HUES64 (cell line): ENCODE measurements around the gene CREG2.
"Not testable (repeated sequence)": the region's sequence is repeated elsewhere in the genome, so short reads cannot be mapped to it uniquely, and the experiment has no call there.

ENCODE experiments used
- H3K27ac ChIP-seq: 2 replicates; pipeline ENCODE4 v1.7.0; 2013; ENCODE audit warnings: low read depth, low read length, inconsistent platforms
- H3K27me3 ChIP-seq: 2 replicates; pipeline ENCODE4 v1.6.1; 2013; ENCODE audit warnings: mild to moderate bottlenecking, low read length; ENCODE audit not compliant: insufficient read depth
- H3K36me3 ChIP-seq: 2 replicates; pipeline ENCODE4 v1.6.1; 2013; ENCODE audit warnings: mild to moderate bottlenecking, low read length; ENCODE audit not compliant: insufficient read depth
- H3K4me1 ChIP-seq: 2 replicates; pipeline ENCODE4 v1.6.1; 2013; ENCODE audit warnings: mild to moderate bottlenecking, low read length, moderate library complexity; ENCODE audit not compliant: insufficient read depth
- H3K4me3 ChIP-seq: 2 replicates; pipeline ENCODE4 v1.5.1; 2013; ENCODE audit warnings: mild to moderate bottlenecking, low read length, moderate library complexity
- H3K9ac ChIP-seq: 2 replicates; pipeline ENCODE4 v1.6.1; 2013; ENCODE audit warnings: mild to moderate bottlenecking, low read depth, low read length
- H3K9me3 ChIP-seq: 2 replicates; pipeline ENCODE4 v1.6.1; 2013; ENCODE audit warnings: low read depth, low read length; ENCODE audit not compliant: insufficient read depth
- WGBS: fragments of 150-250, 120-280 bp; methylation state at CpG from one replicate; pipeline ENCODE4 v1.1.7; 2013; ENCODE audit warnings: missing lambda C conversion rate; 5-methylcytosine and 5-hydroxymethylcytosine counted together

CREG2 gene

DNA sequence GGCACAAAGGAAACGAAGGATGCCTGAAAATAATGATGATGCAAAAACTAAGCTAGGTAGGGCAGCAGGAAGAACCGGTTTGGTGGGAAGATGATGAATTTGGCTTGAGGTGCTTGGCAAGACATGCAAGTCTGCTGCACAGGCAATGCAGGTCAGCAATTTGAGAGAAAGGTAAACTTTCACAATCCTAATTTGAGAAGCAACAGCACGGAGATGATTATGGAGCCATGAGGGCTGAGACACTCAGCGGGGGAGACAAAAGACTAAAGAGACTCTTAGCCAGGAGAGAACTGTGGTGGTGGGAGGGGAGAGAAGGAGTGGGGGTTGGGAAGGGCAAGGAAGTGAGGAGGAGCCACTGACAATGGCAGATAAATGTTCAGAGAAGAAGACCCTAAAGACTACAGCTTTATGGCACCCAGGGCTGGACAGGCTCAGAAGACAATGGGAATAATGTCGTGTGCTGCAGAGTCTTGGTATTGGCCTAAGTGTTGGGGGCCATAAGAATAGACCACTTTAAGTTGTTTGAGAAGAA lies 59.4 kb downstream of the CREG2 start:
- H3K9me3 ChIP-seq = peaks cover 16% of the 10 kb centered on the region; the same call in 1 of the 2 replicates
- H3K27ac ChIP-seq = peak overlapping the region; percentile 43; the same call in 1 of the 2 replicates
- H3K9ac ChIP-seq = peak overlapping the region; percentile 22; the same call in 1 of the 2 replicates
- 65% methylated on average over 5 of the region's 5 CpGs for WGBS
- H3K4me1 ChIP-seq = peaks cover 32% of the 10 kb centered on the region
- no peaks in the 10 kb centered on the region for H3K36me3 ChIP-seq
- H3K4me3 ChIP-seq = no peak overlapping the region
- no peaks in the 10 kb centered on the region for H3K27me3 ChIP-seq

DNA sequence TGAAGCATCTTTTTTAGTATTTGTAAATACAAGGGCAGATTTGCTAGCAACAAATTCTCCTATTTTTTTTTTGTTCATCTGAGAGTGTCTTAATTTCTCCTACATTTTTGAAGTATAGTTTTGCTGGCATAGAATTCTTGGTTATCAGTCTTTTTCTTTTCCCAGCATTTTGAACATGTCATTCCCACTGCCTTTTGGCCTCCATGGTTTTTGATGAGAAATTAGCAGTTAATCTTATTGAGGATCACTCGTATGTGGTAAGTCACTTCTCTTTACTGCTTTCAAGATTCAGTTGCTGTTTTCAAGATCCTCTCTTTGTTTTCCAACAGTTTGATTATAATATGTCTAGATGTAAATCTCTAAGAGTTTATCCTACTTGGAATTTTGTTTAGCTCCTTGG lies 61.9 kb downstream of the CREG2 start:
- no peak overlapping the region for H3K27ac ChIP-seq
- H3K9ac ChIP-seq = no peak overlapping the region
- H3K27me3 ChIP-seq = no peaks in the 10 kb centered on the region
- no peaks in the 10 kb centered on the region for H3K36me3 ChIP-seq
- WGBS = 86% methylated on average over 1 of the region's 1 CpG
- H3K9me3 ChIP-seq = peaks cover 16% of the 10 kb centered on the region; the same call in 1 of the 2 replicates
- H3K4me1 ChIP-seq = peaks cover 26% of the 10 kb centered on the region
- no peak overlapping the region for H3K4me3 ChIP-seq

DNA sequence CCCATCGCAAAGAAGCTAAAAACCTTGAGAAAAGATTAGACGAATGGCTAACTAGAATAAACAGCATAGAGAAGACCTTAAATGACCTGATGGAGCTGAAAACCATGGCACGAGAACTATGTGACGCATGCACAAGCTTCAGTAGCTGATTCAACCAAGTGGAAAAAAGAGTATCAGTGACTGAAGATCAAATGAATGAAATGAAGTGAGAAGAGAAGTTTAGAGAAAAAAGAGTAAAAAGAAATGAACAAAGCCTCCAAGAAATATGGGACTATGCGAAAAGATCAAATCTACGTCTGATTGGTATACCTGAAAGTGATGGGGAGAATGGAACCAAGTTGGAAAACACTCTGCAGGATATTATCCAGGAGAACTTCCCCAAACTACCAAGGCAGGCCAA lies 70.7 kb downstream of the CREG2 start:
- H3K9me3 ChIP-seq, H3K36me3 ChIP-seq, H3K9ac ChIP-seq, H3K4me1 ChIP-seq, H3K27ac ChIP-seq, H3K27me3 ChIP-seq, H3K4me3 ChIP-seq: not testable (repeated sequence)
- 94% methylated on average over 4 of the region's 6 CpGs for WGBS

DNA sequence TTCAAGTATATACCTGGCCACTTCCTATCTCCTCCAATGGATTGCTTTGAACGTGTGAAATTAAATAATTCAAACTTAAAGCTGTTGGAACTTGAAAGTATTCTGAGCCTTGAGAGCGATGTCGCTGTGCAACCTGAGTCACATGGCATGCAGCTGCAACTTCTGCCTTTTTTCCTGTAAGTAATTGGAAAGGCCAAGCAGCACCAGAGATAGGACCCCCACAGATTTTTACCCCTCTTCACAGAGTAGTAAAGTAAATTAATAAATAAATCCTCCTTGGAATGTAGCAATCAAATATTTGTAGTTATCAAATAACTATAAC lies 75.6 kb downstream of the CREG2 start:
- Histone ChIP-seq H3K27ac (no peak overlapping the region), H3K36me3 (no peaks in the 10 kb centered on the region), H3K9ac (no peak overlapping the region), H3K4me3 (no peak overlapping the region), H3K27me3 (peaks cover 11% of the 10 kb centered on the region), H3K4me1 (peaks cover 17% of the 10 kb centered on the region), H3K9me3 (no peaks in the 10 kb centered on the region)
- WGBS = 89% methylated on average over 3 of the region's 3 CpGs

DNA sequence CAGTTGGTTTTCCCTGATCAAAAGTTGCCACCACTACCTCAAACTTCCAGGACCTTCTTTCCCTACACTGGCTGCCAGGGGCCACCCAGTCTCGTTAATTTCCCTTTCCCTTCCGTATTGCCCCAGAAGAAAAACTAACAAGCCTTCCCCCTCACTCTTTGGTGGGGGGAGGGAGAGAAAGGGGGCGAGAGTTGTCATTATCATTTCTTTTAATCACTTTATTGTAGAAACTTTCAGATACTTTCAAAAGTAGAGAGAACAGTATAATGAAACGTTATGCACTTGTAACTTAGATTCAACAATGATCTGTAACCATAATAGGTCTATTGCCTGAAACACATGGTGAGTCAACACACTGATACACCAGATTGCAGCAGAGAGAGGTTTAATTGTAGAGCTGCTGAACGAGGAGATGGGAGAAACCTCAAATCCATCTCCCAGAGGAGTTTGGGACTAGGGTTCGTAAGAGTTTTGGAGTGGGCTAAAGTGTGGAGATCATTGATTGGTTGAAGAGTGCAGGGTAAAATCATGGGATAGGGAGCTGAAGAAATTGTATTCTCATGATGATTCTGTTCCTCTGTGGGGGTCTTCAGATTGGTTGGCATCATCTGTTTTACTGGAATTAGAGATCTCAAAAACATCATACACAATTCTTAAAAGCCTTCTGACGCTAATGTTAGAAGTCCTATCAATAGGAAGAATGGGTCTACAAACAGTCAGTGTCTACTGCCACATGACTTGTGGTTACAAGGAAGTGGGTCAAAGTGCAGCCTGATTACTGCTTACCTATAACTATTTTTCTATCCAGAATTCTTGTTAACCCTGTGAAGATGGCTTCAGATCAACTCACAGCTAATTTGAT lies 76.2 kb downstream of the CREG2 start:
- Histone ChIP-seq H3K27ac (no peak overlapping the region), H3K27me3 (peaks cover 11% of the 10 kb centered on the region), H3K9me3 (no peaks in the 10 kb centered on the region), H3K4me1 (peaks cover 20% of the 10 kb centered on the region), H3K4me3 (no peak overlapping the region), H3K36me3 (no peaks in the 10 kb centered on the region), H3K9ac (no peak overlapping the region)
- 71% methylated on average over 6 of the region's 7 CpGs for WGBS

DNA sequence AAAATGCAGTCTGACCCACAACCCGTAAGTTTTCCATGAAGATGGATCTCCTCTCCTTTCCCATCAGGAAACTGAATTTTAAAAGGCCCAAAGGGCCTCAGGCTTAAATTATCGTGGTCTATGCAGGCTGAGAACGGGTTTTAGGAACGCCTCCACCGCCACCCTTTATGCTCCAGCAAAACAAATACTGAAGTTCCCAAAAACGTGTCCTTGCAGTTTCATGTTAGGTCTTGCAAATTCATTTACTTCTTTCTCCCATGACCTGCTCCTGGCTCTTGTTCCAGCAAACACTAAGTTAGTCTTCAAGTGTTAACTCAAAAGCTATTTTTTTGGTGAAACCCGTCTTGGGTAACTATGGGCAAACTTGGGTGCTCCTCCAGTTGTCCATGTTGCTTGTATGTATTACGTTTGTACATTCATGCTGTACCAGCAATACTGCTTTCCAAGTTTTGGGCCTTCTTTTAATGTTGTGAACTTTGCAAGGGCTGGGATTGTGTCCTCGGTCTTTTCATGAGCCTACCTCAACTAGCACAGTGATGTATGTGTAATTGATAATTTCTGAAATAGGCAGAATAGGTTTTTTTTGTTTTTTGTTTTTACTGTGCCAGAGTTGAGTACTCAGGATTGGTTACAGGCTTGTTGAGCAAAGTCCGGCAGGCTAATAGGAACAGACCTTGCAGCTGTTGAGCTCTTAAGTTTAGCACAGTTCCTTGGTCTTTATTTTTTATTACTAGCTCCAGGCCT lies 77.0 kb downstream of the CREG2 start:
- Histone ChIP-seq H3K9ac (no peak overlapping the region), H3K4me3 (no peak overlapping the region), H3K9me3 (no peaks in the 10 kb centered on the region), H3K27me3 (peaks cover 11% of the 10 kb centered on the region), H3K36me3 (peaks cover 1% of the 10 kb centered on the region; the same call in 1 of the 2 replicates), H3K4me1 (peaks cover 20% of the 10 kb centered on the region), H3K27ac (no peak overlapping the region)
- 84% methylated on average over 10 of the region's 10 CpGs for WGBS

DNA sequence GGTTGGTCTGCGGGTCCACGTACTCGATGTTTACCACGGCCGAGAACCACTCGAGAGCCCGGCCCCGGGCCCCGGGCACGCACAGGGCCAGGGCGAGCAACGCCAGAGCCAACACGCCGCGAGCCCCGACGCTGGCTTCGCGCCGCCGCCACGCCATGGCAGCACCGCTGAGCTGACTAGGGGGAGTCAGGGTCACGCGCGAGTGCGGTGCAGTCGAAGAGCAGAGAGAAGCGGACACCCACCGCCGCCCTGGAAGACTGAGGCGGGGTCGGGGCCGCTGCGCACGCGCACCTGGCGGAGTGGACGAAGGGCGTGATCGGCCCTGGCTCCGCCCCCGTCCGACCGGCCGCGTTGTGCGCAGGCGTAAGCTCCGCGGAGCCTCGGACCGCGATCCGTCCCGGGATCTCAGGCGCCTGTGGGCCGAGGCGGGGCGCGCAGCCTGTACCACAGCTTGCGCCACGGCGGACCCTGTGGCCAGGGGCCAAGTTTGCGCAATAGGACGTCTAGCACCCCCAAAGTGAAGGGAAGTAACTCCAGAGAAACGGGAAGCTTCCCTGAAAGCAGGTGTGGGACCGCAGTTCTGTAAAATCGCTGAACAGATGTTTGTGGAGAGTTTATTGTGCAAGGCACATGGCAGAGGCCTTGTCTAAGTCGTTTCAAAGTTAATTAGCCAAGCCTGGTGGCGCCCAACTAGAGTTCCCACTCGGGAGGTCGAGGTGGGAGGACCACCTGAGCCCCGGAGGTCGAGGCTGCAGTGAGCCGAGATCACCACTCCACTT lies 78.7 kb downstream of the CREG2 start, which contains the start of gene RNF149:
TSS of gene RNF149 (minus strand) at position 270 of the 779 bp plus-strand sequence. CDS start at position 157, 113 bp downstream.
- Histone ChIP-seq H3K36me3 (peaks cover 4% of the 10 kb centered on the region; the same call in 1 of the 2 replicates), H3K27me3 (peaks cover 11% of the 10 kb centered on the region), H3K9ac (peak within 1 kb of the TSS; percentile 69), H3K27ac (no peak within 1 kb of the TSS; the same call in 1 of the 2 replicates), H3K4me3 (peak within 1 kb of the TSS; percentile 79), H3K4me1 (peaks cover 22% of the 10 kb centered on the region), H3K9me3 (no peaks in the 10 kb centered on the region)
- 9% methylated on average over 76 of the region's 76 CpGs for WGBS

DNA sequence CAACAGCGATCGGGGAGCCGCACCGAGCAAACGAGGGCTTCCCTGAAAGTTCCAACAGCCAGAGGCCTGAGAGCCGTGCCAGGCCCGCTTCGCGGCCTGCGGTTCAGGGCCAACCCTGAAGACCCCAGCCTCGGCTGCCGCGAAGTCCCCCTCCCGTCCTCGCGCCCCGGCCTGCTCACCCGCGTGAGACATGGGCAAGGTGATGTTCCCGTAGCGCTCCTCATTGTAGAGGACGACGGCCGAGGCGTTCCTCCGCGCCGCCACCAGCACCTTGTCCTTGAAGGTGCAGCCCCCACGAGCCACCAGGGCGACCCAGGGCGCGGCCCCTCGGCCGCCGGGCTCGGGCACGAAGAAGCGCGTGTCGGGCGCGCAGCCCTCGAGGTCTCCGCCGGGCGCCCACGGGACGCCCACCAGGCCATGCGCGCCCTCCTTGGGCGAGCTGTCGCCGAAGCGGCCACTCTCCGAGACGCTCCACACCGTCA lies 79.3 kb downstream of the CREG2 start:
- Histone ChIP-seq H3K4me1 (peaks cover 22% of the 10 kb centered on the region), H3K27ac (no peak overlapping the region; the same call in 1 of the 2 replicates), H3K9me3 (no peaks in the 10 kb centered on the region), H3K36me3 (peaks cover 4% of the 10 kb centered on the region; the same call in 1 of the 2 replicates), H3K4me3 (peak overlapping the region; percentile 79), H3K27me3 (peaks cover 11% of the 10 kb centered on the region), H3K9ac (peak overlapping the region; percentile 69)
- 3% methylated on average over 57 of the region's 57 CpGs for WGBS

DNA sequence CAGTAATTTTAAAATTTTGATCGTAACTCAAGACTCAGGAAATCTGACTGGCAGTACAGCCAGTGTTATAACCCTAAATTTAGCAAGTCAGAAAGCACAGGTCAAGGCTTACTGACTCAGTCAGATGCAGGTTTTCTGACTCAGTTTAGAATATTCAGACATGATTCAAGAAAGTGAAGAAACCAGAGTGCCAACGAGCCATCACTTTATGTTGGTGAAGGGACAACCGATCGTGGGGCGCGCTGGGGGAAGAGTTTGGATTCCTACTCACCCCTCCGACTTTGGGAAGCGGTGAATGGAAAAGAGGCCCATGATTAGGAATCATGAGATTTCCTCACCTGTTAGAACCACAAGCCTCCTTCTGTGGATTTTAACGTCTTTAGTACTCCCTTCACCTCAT lies 79.8 kb downstream of the CREG2 start:
- H3K36me3 ChIP-seq = peaks cover 4% of the 10 kb centered on the region; the same call in 1 of the 2 replicates
- no peaks in the 10 kb centered on the region for H3K9me3 ChIP-seq
- peak overlapping the region; percentile 69 for H3K9ac ChIP-seq
- peaks cover 22% of the 10 kb centered on the region for H3K4me1 ChIP-seq
- peak overlapping the region; percentile 79 for H3K4me3 ChIP-seq
- no peak overlapping the region for H3K27ac ChIP-seq
- H3K27me3 ChIP-seq = peaks cover 11% of the 10 kb centered on the region
- 73% methylated on average over 9 of the region's 9 CpGs for WGBS

DNA sequence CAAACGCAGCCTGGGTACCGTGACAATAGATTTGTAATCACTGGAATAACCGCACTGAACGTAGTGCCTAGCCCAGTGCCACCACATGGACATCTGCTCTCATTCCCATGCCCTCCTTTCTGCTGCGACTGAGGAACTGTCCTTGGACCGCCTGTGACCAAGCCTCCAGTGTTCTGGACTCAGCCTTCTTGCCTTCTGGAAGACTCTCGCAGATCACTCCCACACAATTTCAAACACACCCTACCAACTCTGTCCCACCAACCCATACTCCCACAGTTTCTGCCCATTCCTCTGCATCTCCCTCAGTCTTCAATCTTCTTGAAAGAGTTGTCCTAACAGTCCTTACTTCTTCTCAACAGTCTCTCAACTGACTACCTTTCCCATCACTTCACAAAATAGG lies 80.9 kb downstream of the CREG2 start:
- 94% methylated on average over 7 of the region's 7 CpGs for WGBS
- Histone ChIP-seq H3K27me3 (peaks cover 11% of the 10 kb centered on the region), H3K4me3 (peak overlapping the region; percentile 79), H3K9ac (no peak overlapping the region; the same call in 1 of the 2 replicates), H3K4me1 (peaks cover 22% of the 10 kb centered on the region), H3K36me3 (peaks cover 4% of the 10 kb centered on the region; the same call in 1 of the 2 replicates), H3K27ac (no peak overlapping the region), H3K9me3 (no peaks in the 10 kb centered on the region)
